DND-41 (cell line): ENCODE data around the gene DNLZ.

Source experiments
- ATAC-seq: fragments of 200-7000 bp; cut with Tn5 transposase; 3 replicates; pipeline ENCODE4 v1.9.1; 2021; ENCODE audit warnings: low read depth; ENCODE audit not compliant: insufficient read depth
- DNase-seq: peaks from one replicate; pipeline ENCODE4 v3.0.0-alpha.2; 2020
- H2AFZ ChIP-seq: 2 replicates; pipeline ENCODE4 v1.6.0; 2012; ENCODE audit warnings: low read depth, low read length
- H3K27ac ChIP-seq: 2 replicates; pipeline ENCODE4 v1.5.1; 2012; ENCODE audit warnings: low read length, inconsistent platforms
- H3K27me3 ChIP-seq: fragments of 200-600 bp; sonication (generic); 2 replicates; pipeline ENCODE4 v1.6.0; 2012; ENCODE audit warnings: low read length, mild to moderate bottlenecking, inconsistent platforms; ENCODE audit not compliant: insufficient read depth, poor library complexity
- H3K36me3 ChIP-seq: 2 replicates; pipeline ENCODE4 v1.5.1; 2012; ENCODE audit warnings: low read length, inconsistent platforms; ENCODE audit not compliant: insufficient read depth
- H3K4me1 ChIP-seq: 2 replicates; pipeline ENCODE4 v1.5.1; 2012; ENCODE audit warnings: mild to moderate bottlenecking, low read length; ENCODE audit not compliant: insufficient read depth
- H3K4me2 ChIP-seq: 2 replicates; pipeline ENCODE4 v1.6.0; 2012; ENCODE audit warnings: mild to moderate bottlenecking, moderate library complexity, low read length, inconsistent platforms; ENCODE audit not compliant: insufficient read depth
- H3K4me3 ChIP-seq, 2 experiments: fragments of 200-600 bp in 1 of 2; shearing (Covaris generic) in 1 of 2; 2 replicates each; pipeline ENCODE4 v1.5.1; 2012 to 2016; ENCODE audit warnings: inconsistent platforms in 2 of 2, low read length in 2 of 2, mild to moderate bottlenecking in 2 of 2, low read depth in 1 of 2, moderate library complexity in 1 of 2
- H3K79me2 ChIP-seq: 2 replicates; pipeline ENCODE4 v1.6.0; 2012; ENCODE audit warnings: low read length, inconsistent platforms; ENCODE audit not compliant: insufficient read depth
- H3K9ac ChIP-seq: 2 replicates; pipeline ENCODE4 v1.6.0; 2012; ENCODE audit warnings: low read depth, mild to moderate bottlenecking, inconsistent platforms, low read length, moderate library complexity
- H3K9me3 ChIP-seq: 2 replicates; pipeline ENCODE4 v1.5.1; 2012; ENCODE audit warnings: low read length, moderate library complexity, mild to moderate bottlenecking, inconsistent platforms; ENCODE audit not compliant: insufficient read depth, severe bottlenecking
- H4K20me1 ChIP-seq: 2 replicates; pipeline ENCODE4 v1.6.0; 2012; ENCODE audit warnings: low read length; ENCODE audit not compliant: insufficient read depth
- CTCF ChIP-seq: IDR thresholded peaks from 2 replicates; pipeline ENCODE4 v1.5.1; 2012; ENCODE audit warnings: borderline replicate concordance, low read length, moderate library complexity, mild to moderate bottlenecking; ENCODE audit not compliant: poor library complexity, severe bottlenecking; ENCODE audit errors: extremely low read depth
- EZH2 ChIP-seq: IDR thresholded peaks from 3 replicates; pipeline ENCODE4 v1.6.1; 2012; ENCODE audit warnings: borderline replicate concordance, low read depth, mild to moderate bottlenecking, moderate library complexity, low read length, inconsistent platforms; ENCODE audit not compliant: severe bottlenecking

The DNLZ gene

GRCh38 chr9:136394312-136395019 lies 30.9 kb upstream of the DNLZ start:
- Histone ChIP-seq H2AFZ (no peak overlapping the region), H3K27me3 (no peaks in the 10 kb centered on the region), H4K20me1 (peaks cover 20% of the 10 kb centered on the region), H3K27ac (no peak overlapping the region), H3K79me2 (peaks cover 20% of the 10 kb centered on the region), H3K9ac (no peak overlapping the region), H3K36me3 (peaks cover 76% of the 10 kb centered on the region), H3K4me1 (peaks cover 15% of the 10 kb centered on the region), H3K4me3 (no peak overlapping the region), H3K4me2 (no peak overlapping the region), H3K9me3 (no peaks in the 10 kb centered on the region)
- no peak for ATAC-seq
- no peak for DNase-seq
- TF ChIP-seq EZH2 (no peak), CTCF (no peak)

- no peak for ATAC-seq
- Histone ChIP-seq H3K4me3 (no peak overlapping the region), H2AFZ (no peak overlapping the region)
These were observed 30.0 kb upstream of the DNLZ start for GRCh38 chr9:136393531-136393930.

GRCh38 chr9:136392538-136393449 lies 29.2 kb upstream of the DNLZ start:
- Histone ChIP-seq H3K79me2 (peaks cover 5% of the 10 kb centered on the region; the same call in 1 of the 2 replicates), H3K36me3 (peaks cover 81% of the 10 kb centered on the region), H4K20me1 (peaks cover 11% of the 10 kb centered on the region; the same call in 1 of the 2 replicates), H2AFZ (no peak overlapping the region), H3K9ac (no peak overlapping the region), H3K4me2 (no peak overlapping the region), H3K4me1 (no peaks in the 10 kb centered on the region), H3K27ac (no peak overlapping the region), H3K4me3 (no peak overlapping the region), H3K27me3 (no peaks in the 10 kb centered on the region), H3K9me3 (no peaks in the 10 kb centered on the region)
- ATAC-seq (no peak), DNase-seq (no peak)
- TF ChIP-seq EZH2 (no peak), CTCF (no peak)

More at GRCh38 chr9:136393531-136393930, 30.0 kb upstream of the DNLZ start:
- Histone ChIP-seq H3K36me3 (peaks cover 82% of the 10 kb centered on the region), H3K4me1 (peaks cover 6% of the 10 kb centered on the region), H3K79me2 (peaks cover 11% of the 10 kb centered on the region), H3K27ac (no peak overlapping the region), H4K20me1 (peaks cover 14% of the 10 kb centered on the region), H3K4me2 (no peak overlapping the region), H3K9me3 (no peaks in the 10 kb centered on the region), H3K27me3 (no peaks in the 10 kb centered on the region), H3K9ac (no peak overlapping the region)
- DNase-seq = no peak
- TF ChIP-seq EZH2 (no peak), CTCF (no peak)
